Common myeloid progenitor, CD34-positive (primary cell): ENCODE measurements around the gene SAMD7.

Source experiments
- CTCF ChIA-PET: fragments of 350-600 bp; sonication (Branson Sonifier 250); formaldehyde crosslinking; loops from one replicate; lab custom pipeline; 2021; ENCODE audit warnings: antibody characterized with exemption; lab: Charles Lee
- POLR2A ChIA-PET: fragments of 350-600 bp; sonication (Branson Sonifier 250); formaldehyde crosslinking; loops from one replicate; lab custom pipeline; 2021; ENCODE audit warnings: antibody characterized with exemption; lab: Charles Lee
- DNase-seq, 3 donors: peaks; one replicate each; pipeline versions ENCODE4 v3.0.0 to v3.0.0-alpha.2; 2013
- H3K27ac ChIP-seq, 2 experiments: 1 replicate in 1 of 2; 2 replicates in 1 of 2; pipeline ENCODE4 v1.7.0; 2013; ENCODE audit warnings: inconsistent platforms in 2 of 2, low read length in 2 of 2, mild to moderate bottlenecking in 2 of 2, low read depth in 1 of 2, moderate library complexity in 1 of 2; ENCODE audit not compliant: severe bottlenecking in 2 of 2, insufficient read depth in 1 of 2, poor library complexity in 1 of 2
- H3K27me3 ChIP-seq, 5 experiments: replicated peaks in 2 of 5; 1 replicate in 3 of 5; 2 replicates in 2 of 5; pipeline versions ENCODE4 v1.6.1 to v1.7.0; 2013; ENCODE audit warnings: low read length in 4 of 5, mild to moderate bottlenecking in 2 of 5, moderate library complexity in 2 of 5, inconsistent platforms in 1 of 5; ENCODE audit not compliant: insufficient read depth in 5 of 5, control insufficient read depth in 4 of 5
- H3K36me3 ChIP-seq, 4 experiments: 1 replicate in 2 of 4; 2 replicates in 2 of 4; pipeline versions ENCODE4 v1.6.1 to v1.7.0; 2013; ENCODE audit warnings: low read length in 3 of 4, control low read depth in 1 of 4, mild to moderate bottlenecking in 1 of 4; ENCODE audit not compliant: control insufficient read depth in 4 of 4, insufficient read depth in 4 of 4
- H3K4me1 ChIP-seq, 4 experiments: 1 replicate in 3 of 4; 2 replicates in 1 of 4; pipeline versions ENCODE4 v1.6.1 to v1.7.1; 2013; ENCODE audit warnings: low read length in 3 of 4, mild to moderate bottlenecking in 3 of 4, control low read depth in 1 of 4, inconsistent platforms in 1 of 4, moderate library complexity in 1 of 4; ENCODE audit not compliant: control insufficient read depth in 4 of 4, insufficient read depth in 4 of 4; ENCODE audit errors: control extremely low read depth in 1 of 4
- H3K4me3 ChIP-seq, 7 experiments: 1 replicate in 4 of 7; 2 replicates in 3 of 7; pipeline versions ENCODE4 v1.5.1 to v1.7.0; 2013; ENCODE audit warnings: mild to moderate bottlenecking in 7 of 7, low read length in 6 of 7, moderate library complexity in 6 of 7, inconsistent platforms in 2 of 7, low read depth in 2 of 7, control low read depth in 1 of 7; ENCODE audit not compliant: insufficient read depth in 4 of 7, control insufficient read depth in 1 of 7; ENCODE audit errors: extremely low read depth in 1 of 7
- H3K9me3 ChIP-seq, 5 experiments: 1 replicate in 4 of 5; 2 replicates in 1 of 5; pipeline versions ENCODE4 v1.6.1 to v1.7.1; 2013; ENCODE audit warnings: low read length in 4 of 5, mild to moderate bottlenecking in 2 of 5, inconsistent platforms in 1 of 5, low read depth in 1 of 5, moderate library complexity in 1 of 5; ENCODE audit not compliant: control insufficient read depth in 4 of 5, insufficient read depth in 2 of 5; ENCODE audit errors: control extremely low read depth in 1 of 5
- WGBS: methylation state at CpG from one replicate; pipeline ENCODE4 v1.1.5; 2013; ENCODE audit not compliant: insufficient coverage; 5-methylcytosine and 5-hydroxymethylcytosine counted together

SAMD7 gene

GRCh38 chr3:169969174-169970095 is 58.1 kb downstream of the SAMD7 start:
- Histone ChIP-seq H3K4me1 (peaks cover 11 to 28% (median 17%) of the 10 kb centered on the region in 4 experiments), H3K27me3 (no peaks in the 10 kb centered on the region), H3K36me3 (peaks cover under 1 to 6% (median 3%) of the 10 kb centered on the region in 4 experiments), H3K9me3 (no peaks in the 10 kb centered on the region), H3K27ac (peak overlapping the region in 1 of 2 experiments; percentile 92), H3K4me3 (no peak overlapping the region)
- 100% methylated on average over 1 of the region's 5 CpGs for WGBS
- ChIA-PET CTCF (no interaction called here), POLR2A (no interaction called here)
- DNase-seq, result no peak

- POLR2A ChIA-PET, result interaction anchor here (0.6 kb wide), 1 partner anchor 786 kb away, joined by 3 read pairs; no protein-coding TSS in a partner anchor
- DNase-seq, result no peak
- no peak overlapping the region for H3K4me3 ChIP-seq
- CTCF ChIA-PET, result no interaction called here
- no CpG with 5 or more reads among the region's 1 CpG for WGBS
- H3K9me3 ChIP-seq, result no peaks in the 10 kb centered on the region
- H3K27me3 ChIP-seq, result no peaks in the 10 kb centered on the region
- peaks cover 11 to 27% (median 16%) of the 10 kb centered on the region in 4 experiments for H3K4me1 ChIP-seq
- H3K36me3 ChIP-seq, result peaks cover 4 to 12% (median 7%) of the 10 kb centered on the region in 4 experiments
- H3K27ac ChIP-seq, result no peak overlapping the region
Observed at GRCh38 chr3:169970847-169971246, 59.5 kb downstream of the SAMD7 start.

- Histone ChIP-seq H3K9me3 (no peaks in the 10 kb centered on the region), H3K27ac (no peak overlapping the region), H3K36me3 (peaks cover 8 to 18% (median 13%) of the 10 kb centered on the region in 4 experiments), H3K27me3 (no peaks in the 10 kb centered on the region), H3K4me3 (no peak overlapping the region), H3K4me1 (peaks cover 8 to 21% (median 14%) of the 10 kb centered on the region in 4 experiments)
- WGBS, result no CpG with 5 or more reads among the region's 2 CpGs
- no peak for DNase-seq
- ChIA-PET CTCF (interaction anchor here (0.7 kb wide), 1 partner anchor 12 kb away, joined by 3 read pairs; no protein-coding TSS in a partner anchor), POLR2A (no interaction called here)
Observed at GRCh38 chr3:169971522-169971921, 60.1 kb downstream of the SAMD7 start.

GRCh38 chr3:169980055-169980454 is 68.7 kb downstream of the SAMD7 start:
- no peak overlapping the region for H3K27ac ChIP-seq
- CTCF ChIA-PET, result no interaction called here
- no peaks in the 10 kb centered on the region for H3K9me3 ChIP-seq
- no peak for DNase-seq
- H3K36me3 ChIP-seq, result peaks cover 15 to 84% (median 56%) of the 10 kb centered on the region in 4 experiments
- peaks cover 0 to 6% (median 4%) of the 10 kb centered on the region in 4 experiments for H3K4me1 ChIP-seq
- H3K27me3 ChIP-seq, result no peaks in the 10 kb centered on the region
- WGBS, result 100% methylated on average over 1 of the region's 2 CpGs
- H3K4me3 ChIP-seq, result no peak overlapping the region
- POLR2A ChIA-PET, result no interaction called here

- H3K27me3 ChIP-seq, result no peaks in the 10 kb centered on the region
- WGBS, result 0% methylated on average over 1 of the region's 3 CpGs
- peaks cover 21 to 84% (median 60%) of the 10 kb centered on the region in 4 experiments for H3K36me3 ChIP-seq
- no peak overlapping the region for H3K4me3 ChIP-seq
- peaks cover 0 to 6% (median 4%) of the 10 kb centered on the region in 4 experiments for H3K4me1 ChIP-seq
- peak; percentile 21 to 58 (median 54) for DNase-seq
- H3K9me3 ChIP-seq, result no peaks in the 10 kb centered on the region
- no peak overlapping the region for H3K27ac ChIP-seq
- POLR2A ChIA-PET, result interaction anchor here (0.6 kb wide), 1 partner anchor 17 kb away, joined by 3 read pairs; no protein-coding TSS in a partner anchor
- CTCF ChIA-PET, result interaction anchor here (1.0 to 2.0 kb wide), 2 partner anchors 12 to 18 kb away, joined by 3 to 8 read pairs; partner anchors contain the start of gene SEC62
Observed at GRCh38 chr3:169984292-169984691, 72.9 kb downstream of the SAMD7 start.
